ENCODE data around the gene LRRC45. TPM values are rescaled to one million over a fixed set of nuclear protein-coding genes. Genes with fewer than 3 reads are reported as not detected.

The LRRC45 gene
- total RNA-seq, 2 experiments from 2014 or later, result 16.5 to 17.3 TPM

GRCh38 chr17:82010575-82011525 is 12.3 kb upstream of the LRRC45 start:
- Mint-ChIP-seq H3K4me1 (no peaks in the 10 kb centered on the region), H3K27me3 (no peaks in the 10 kb centered on the region), H3K9me3 (no peaks in the 10 kb centered on the region), H3K36me3 (no peaks in the 10 kb centered on the region), H3K27ac (no peak overlapping the region), H3K4me3 (no peak overlapping the region)
- no peak for DNase-seq

- H3K27me3 Mint-ChIP-seq, result no peaks in the 10 kb centered on the region
- H3K36me3 Mint-ChIP-seq, result no peaks in the 10 kb centered on the region
- no peaks in the 10 kb centered on the region for H3K4me1 Mint-ChIP-seq
- H3K9me3 Mint-ChIP-seq, result no peaks in the 10 kb centered on the region
- no peak for DNase-seq
- H3K4me3 Mint-ChIP-seq, result no peak overlapping the region
- no peak overlapping the region for H3K27ac Mint-ChIP-seq
Measured at GRCh38 chr17:82011617-82012187, 11.4 kb upstream of the LRRC45 start.

- no peak overlapping the region for H3K4me3 Mint-ChIP-seq
- no peak for DNase-seq
- no peak overlapping the region for H3K27ac Mint-ChIP-seq
- H3K9me3 Mint-ChIP-seq, result no peaks in the 10 kb centered on the region
- no peaks in the 10 kb centered on the region for H3K36me3 Mint-ChIP-seq
- H3K4me1 Mint-ChIP-seq, result no peaks in the 10 kb centered on the region
- H3K27me3 Mint-ChIP-seq, result no peaks in the 10 kb centered on the region
Measured at GRCh38 chr17:82012261-82012639, 10.9 kb upstream of the LRRC45 start.

GRCh38 chr17:82012640-82013295 is 10.3 kb upstream of the LRRC45 start:
- Mint-ChIP-seq H3K4me1 (no peaks in the 10 kb centered on the region), H3K27ac (no peak overlapping the region), H3K36me3 (no peaks in the 10 kb centered on the region), H3K27me3 (no peaks in the 10 kb centered on the region), H3K4me3 (no peak overlapping the region), H3K9me3 (no peaks in the 10 kb centered on the region)
- DNase-seq, result no peak

GRCh38 chr17:82013341-82013740 is 9.8 kb upstream of the LRRC45 start:
- no peak overlapping the region for H3K27ac Mint-ChIP-seq
- no peaks in the 10 kb centered on the region for H3K4me1 Mint-ChIP-seq
- H3K36me3 Mint-ChIP-seq, result no peaks in the 10 kb centered on the region
- no peak for DNase-seq
- no peaks in the 10 kb centered on the region for H3K27me3 Mint-ChIP-seq
- no peaks in the 10 kb centered on the region for H3K9me3 Mint-ChIP-seq
- H3K4me3 Mint-ChIP-seq, result no peak overlapping the region

- H3K27me3 Mint-ChIP-seq, result no peaks in the 10 kb centered on the region
- H3K36me3 Mint-ChIP-seq, result no peaks in the 10 kb centered on the region
- H3K9me3 Mint-ChIP-seq, result no peaks in the 10 kb centered on the region
- DNase-seq, result no peak
- H3K27ac Mint-ChIP-seq, result no peak overlapping the region
- H3K4me3 Mint-ChIP-seq, result no peak overlapping the region
- H3K4me1 Mint-ChIP-seq, result no peaks in the 10 kb centered on the region
Measured at GRCh38 chr17:82013772-82014321, 9.3 kb upstream of the LRRC45 start.

GRCh38 chr17:82014432-82014831 is 8.7 kb upstream of the LRRC45 start:
- Mint-ChIP-seq H3K36me3 (no peaks in the 10 kb centered on the region), H3K27me3 (no peaks in the 10 kb centered on the region), H3K4me3 (no peak overlapping the region), H3K4me1 (peaks cover 1% of the 10 kb centered on the region), H3K9me3 (no peaks in the 10 kb centered on the region), H3K27ac (no peak overlapping the region)
- no peak for DNase-seq

- no peak overlapping the region for H3K4me3 Mint-ChIP-seq
- no peak for DNase-seq
- no peaks in the 10 kb centered on the region for H3K36me3 Mint-ChIP-seq
- no peak overlapping the region for H3K27ac Mint-ChIP-seq
- peaks cover 1% of the 10 kb centered on the region for H3K4me1 Mint-ChIP-seq
- no peaks in the 10 kb centered on the region for H3K27me3 Mint-ChIP-seq
- H3K9me3 Mint-ChIP-seq, result no peaks in the 10 kb centered on the region
Measured at GRCh38 chr17:82014971-82015310, 8.2 kb upstream of the LRRC45 start.

GRCh38 chr17:82015311-82015971 is 7.7 kb upstream of the LRRC45 start:
- H3K9me3 Mint-ChIP-seq, result no peaks in the 10 kb centered on the region
- H3K36me3 Mint-ChIP-seq, result no peaks in the 10 kb centered on the region
- DNase-seq, result no peak
- H3K27me3 Mint-ChIP-seq, result no peaks in the 10 kb centered on the region
- H3K4me3 Mint-ChIP-seq, result no peak overlapping the region
- peaks cover 1% of the 10 kb centered on the region for H3K4me1 Mint-ChIP-seq
- H3K27ac Mint-ChIP-seq, result no peak overlapping the region

- Mint-ChIP-seq H3K9me3 (no peaks in the 10 kb centered on the region), H3K4me1 (peaks cover 1% of the 10 kb centered on the region), H3K4me3 (no peak overlapping the region), H3K27ac (no peak overlapping the region), H3K27me3 (no peaks in the 10 kb centered on the region), H3K36me3 (no peaks in the 10 kb centered on the region)
- no peak for DNase-seq
Measured at GRCh38 chr17:82016061-82016874, 6.8 kb upstream of the LRRC45 start.

GRCh38 chr17:82016875-82017459 is 6.1 kb upstream of the LRRC45 start:
- H3K27me3 Mint-ChIP-seq, result no peaks in the 10 kb centered on the region
- no peak overlapping the region for H3K27ac Mint-ChIP-seq
- no peak for DNase-seq
- no peaks in the 10 kb centered on the region for H3K9me3 Mint-ChIP-seq
- no peaks in the 10 kb centered on the region for H3K36me3 Mint-ChIP-seq
- no peak overlapping the region for H3K4me3 Mint-ChIP-seq
- H3K4me1 Mint-ChIP-seq, result peaks cover 5% of the 10 kb centered on the region

GRCh38 chr17:82017612-82018151 is 5.4 kb upstream of the LRRC45 start:
- no peaks in the 10 kb centered on the region for H3K36me3 Mint-ChIP-seq

GRCh38 chr17:82018152-82018988 is 4.7 kb upstream of the LRRC45 start:
- H3K27ac Mint-ChIP-seq, result no peak overlapping the region

More at GRCh38 chr17:82017612-82018151, 5.4 kb upstream of the LRRC45 start:
- H3K27ac Mint-ChIP-seq, result no peak overlapping the region
- H3K9me3 Mint-ChIP-seq, result no peaks in the 10 kb centered on the region
- DNase-seq, result no peak
- H3K4me1 Mint-ChIP-seq, result peaks cover 5% of the 10 kb centered on the region
- H3K4me3 Mint-ChIP-seq, result no peak overlapping the region
- H3K27me3 Mint-ChIP-seq, result no peaks in the 10 kb centered on the region

More at GRCh38 chr17:82018152-82018988, 4.7 kb upstream of the LRRC45 start:
- no peak for DNase-seq
- H3K27me3 Mint-ChIP-seq, result no peaks in the 10 kb centered on the region
- H3K4me1 Mint-ChIP-seq, result peaks cover 5% of the 10 kb centered on the region
- no peaks in the 10 kb centered on the region for H3K9me3 Mint-ChIP-seq
- H3K36me3 Mint-ChIP-seq, result no peaks in the 10 kb centered on the region
- no peak overlapping the region for H3K4me3 Mint-ChIP-seq

Data from activated naive CD8-positive, alpha-beta T cell treated with anti-CD3 and anti-CD28 coated beads for 36 hours (primary cell).